Anterior cingulate cortex (tissue), 58 donors: ENCODE results near the gene NFE2L2.
A peak's percentile ranks its signal among the peaks of the same experiment; 100 is the strongest.
"Not testable (repeated sequence)": the region's sequence is repeated elsewhere in the genome, so short reads cannot be mapped to it uniquely, and the experiment has no call there.

Source experiments
- DNase-seq, 58 donors: peaks; one replicate each; lab custom pipeline; 2025; lab: John Stamatoyannopoulos, UW

NFE2L2 gene

DNA sequence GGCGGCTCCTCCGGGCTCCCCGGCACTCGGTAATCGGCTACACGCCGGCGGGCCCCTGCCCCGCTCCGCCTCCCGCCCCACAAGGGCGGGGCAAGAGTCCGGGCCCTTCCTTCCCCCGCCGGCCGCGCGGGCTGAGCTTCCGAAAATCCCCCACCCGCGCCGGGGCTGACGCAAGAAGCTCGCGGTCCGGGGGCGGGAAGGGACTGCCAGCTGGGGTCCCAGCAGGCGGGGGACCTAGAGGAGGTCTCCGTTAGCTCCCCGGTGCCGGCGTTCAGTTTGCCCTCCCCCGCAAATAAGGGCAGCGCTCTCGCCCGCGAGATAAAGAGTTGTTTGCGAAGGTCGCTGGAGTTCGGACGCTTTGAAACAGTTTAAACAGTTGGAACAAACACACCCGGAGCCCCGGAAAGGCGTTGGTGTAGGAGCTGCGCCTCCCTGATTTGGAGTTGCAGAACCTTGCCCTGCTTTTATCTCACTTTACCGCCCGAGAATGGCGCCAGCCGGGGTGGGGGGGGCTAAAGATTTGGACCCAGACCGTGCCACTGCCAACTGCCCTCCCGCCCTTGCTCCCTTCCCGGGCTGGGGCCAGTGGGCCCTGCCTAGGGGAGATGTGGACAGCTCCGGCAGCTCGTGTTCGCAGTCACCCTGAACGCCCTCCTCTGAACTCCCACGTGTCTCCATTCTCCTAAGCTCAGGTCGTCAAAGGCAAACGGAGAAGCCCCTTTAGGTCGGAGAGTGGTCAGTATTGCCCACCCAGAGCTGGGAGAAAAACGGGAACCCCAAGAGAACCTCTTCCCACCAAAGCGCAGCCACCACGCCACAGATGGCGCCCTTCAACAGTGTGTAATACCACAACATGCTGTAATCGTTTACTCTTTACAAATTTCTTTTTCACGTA is at the start of gene NFE2L2:
TSS of gene NFE2L2 (minus strand) at position 35 of the 895 bp plus-strand sequence. CDS start 151 bp downstream, outside the sequence.
- DNase-seq = peak; percentile 55 to 94 (median 86)

- no peak for DNase-seq
Observed at GRCh38 chr2:177314194-177314593, 49.7 kb upstream of the NFE2L2 start.

DNA sequence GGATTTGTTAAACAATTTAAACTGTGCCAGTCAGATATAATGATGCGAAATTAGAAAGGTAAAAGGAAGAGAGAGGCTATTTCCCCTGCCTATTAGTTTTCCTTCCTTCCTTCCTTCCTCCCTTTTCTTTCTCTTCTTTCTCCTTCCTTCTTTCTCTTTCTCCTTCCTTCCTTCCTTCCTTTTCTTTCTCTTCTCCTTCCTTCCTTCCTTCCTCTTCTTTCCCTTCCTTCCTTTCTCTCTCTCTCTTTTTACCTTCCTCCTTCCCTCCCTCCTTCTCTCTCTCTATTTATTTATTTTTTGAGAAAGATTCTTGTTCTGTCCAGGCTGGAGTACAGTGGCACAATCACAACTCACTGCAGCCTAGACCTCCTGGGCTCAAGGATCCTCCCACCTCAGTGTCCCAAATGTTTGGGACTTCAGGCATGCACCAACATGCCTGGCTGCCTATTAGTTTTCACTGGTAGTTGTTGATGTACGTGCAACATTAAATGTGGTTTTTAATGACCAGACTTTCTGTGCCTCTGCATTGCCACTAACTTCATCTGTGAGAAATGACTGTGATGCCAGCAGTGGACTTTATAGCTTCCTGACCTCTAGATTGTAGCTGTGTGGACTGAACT is 48.7 kb upstream of the NFE2L2 start:
- no peak for DNase-seq

DNA sequence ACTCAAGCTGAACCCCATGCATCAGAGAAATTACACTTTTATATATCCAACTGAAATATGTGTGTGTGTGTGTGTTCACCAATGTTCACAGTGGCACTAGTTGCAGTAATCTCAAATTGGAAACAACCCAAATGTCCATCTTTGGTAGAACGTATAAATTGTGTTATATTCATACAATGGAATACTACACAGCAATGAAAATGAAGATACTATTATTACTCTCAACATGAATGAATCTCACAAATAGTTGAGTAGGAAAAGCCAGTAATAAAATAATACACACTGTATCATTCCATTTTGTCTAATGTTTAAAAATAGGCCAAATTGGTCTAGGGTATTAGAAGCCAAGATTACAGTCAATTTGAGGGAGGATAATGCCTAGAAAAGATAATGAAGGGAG is 48.0 kb upstream of the NFE2L2 start:
- no peak for DNase-seq

DNA sequence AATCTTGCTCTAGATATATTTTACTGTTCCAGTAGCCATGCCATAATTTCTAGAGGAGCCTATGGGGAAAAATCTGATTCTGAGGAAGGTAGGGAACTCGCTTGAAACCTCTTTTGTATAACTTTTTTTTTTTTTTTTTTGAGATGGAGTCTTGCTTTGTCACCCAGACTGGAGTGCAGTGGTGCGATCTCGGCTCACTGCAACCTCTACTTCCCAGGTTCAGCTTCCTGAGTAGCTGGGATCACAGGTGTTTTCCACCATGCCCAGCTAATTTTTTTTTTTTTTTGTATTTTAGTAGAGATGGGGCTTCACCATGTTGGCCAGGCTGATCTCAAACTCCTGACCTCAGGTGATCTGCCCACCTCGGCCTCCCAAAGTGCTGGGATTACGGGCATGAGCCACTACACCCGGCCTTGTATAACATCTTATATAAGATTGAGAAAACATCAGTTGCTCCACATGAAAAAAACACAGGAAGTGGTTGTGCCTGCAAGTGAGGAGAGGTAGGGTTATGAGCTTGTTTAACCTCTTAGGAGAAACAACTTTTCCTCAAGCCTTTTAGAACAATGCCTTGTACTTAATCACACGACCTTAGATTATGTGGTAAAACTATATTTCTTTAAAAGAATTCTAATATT is 45.3 kb upstream of the NFE2L2 start:
- not testable (repeated sequence) for DNase-seq

DNA sequence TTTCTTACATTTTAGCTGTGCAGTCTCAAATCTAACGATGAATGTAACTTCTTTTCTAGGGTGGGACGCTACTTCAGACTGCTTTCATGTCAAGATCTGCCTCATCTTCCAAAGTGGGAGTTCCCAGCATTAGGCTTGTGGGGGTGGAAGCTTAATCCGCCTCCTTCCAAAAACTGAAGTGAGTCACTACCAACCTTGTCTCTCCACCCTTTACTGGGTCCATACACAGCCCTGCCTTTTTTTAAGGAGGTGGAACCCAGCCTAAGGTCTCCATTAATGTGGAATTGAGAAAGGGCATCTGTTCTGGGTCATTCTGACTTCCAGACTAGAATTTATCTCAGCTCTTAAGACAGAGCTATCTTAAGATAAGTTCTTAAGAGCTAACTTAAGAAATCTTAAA is 42.0 kb upstream of the NFE2L2 start:
- DNase-seq = no peak

DNA sequence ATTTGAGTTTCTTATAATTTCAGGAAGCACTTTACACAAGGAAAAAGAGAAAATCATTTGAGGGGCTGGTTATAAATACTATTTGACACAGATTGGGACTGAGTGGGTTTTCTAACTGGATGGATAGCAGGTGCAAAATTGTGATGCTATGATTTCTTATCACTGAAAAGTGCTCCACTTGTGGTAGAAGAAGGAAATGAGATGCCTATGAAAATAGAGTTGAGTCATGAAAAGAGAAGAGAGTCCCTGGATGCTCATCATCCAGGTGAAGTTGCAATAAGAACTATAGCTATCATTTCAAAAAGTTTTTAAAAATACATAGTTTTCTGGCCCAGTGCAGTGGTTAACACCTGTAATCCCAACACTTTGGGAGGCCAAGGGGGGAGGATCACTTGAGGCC is 39.4 kb upstream of the NFE2L2 start:
- no peak for DNase-seq

- DNase-seq = no peak
Observed at GRCh38 chr2:177302552-177302951, 38.0 kb upstream of the NFE2L2 start.

DNA sequence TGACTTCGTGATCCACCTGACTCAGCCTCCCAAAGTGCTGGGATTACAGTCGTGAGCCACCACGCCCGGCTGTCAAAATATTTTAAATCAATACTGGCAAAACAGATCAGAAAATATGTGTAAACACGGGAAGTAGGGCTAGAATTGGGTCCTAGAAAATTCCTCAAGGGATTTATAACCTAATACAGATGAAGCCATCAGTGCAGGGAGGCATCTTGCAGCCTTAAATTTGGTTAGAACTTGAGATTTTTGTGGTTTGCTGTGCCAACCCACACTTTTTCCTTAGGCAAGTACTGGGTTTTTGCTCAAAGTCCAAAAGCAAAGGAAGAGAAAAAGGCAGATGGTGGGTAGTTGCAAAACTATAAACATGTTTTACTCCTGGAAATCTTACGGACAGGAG is 33.7 kb upstream of the NFE2L2 start:
- DNase-seq = no peak

GRCh38 chr2:177296040-177296439 is 31.5 kb upstream of the NFE2L2 start:
- peak in 1 of 58 donors; percentile 1 for DNase-seq

- no peak for DNase-seq
Observed at GRCh38 chr2:177295484-177295883, 31.0 kb upstream of the NFE2L2 start.

DNA sequence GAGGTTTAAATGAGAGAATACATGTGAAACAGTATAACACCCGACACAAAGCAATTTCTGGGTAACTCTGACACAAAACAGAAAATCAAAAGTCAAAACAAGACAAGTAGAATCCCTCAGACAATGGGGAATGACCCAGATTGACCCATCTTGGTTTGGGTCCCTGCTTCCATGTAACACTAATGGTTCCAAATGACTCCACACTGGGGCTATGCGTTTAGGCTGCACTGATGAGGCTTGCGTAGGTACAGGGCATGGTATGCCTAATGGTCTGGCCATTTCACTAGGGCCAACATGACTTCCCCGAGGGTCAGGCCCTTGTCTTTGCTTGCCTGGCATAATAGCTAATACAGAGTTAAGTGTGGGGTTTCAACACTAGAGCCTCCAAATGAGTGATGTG is 27.2 kb upstream of the NFE2L2 start:
- DNase-seq = no peak

- DNase-seq = no peak
Observed at GRCh38 chr2:177289824-177290628, 25.5 kb upstream of the NFE2L2 start.

- DNase-seq = no peak
Observed at GRCh38 chr2:177287814-177288213, 23.3 kb upstream of the NFE2L2 start.

- no peak for DNase-seq
Observed at GRCh38 chr2:177285892-177286715, 21.6 kb upstream of the NFE2L2 start.

DNA sequence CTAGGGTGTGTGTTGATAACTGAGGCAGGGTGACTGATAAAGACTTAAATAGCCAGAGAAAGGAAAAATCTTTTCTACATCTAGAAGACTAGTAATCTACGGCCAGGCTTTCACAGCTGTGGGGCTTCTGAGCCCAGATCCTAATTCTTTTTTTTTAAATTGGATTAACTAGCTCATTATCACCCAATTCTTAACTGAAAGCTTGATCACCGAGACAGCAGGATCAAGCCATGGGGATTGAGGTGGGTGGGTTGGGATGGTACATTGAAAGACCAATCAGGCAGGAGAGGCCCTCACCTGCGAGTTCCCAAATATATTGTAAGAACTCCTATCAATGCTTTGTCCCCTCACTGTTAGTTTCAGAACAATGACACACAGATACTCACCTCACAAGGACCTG is 20.0 kb upstream of the NFE2L2 start:
- no peak for DNase-seq

DNA sequence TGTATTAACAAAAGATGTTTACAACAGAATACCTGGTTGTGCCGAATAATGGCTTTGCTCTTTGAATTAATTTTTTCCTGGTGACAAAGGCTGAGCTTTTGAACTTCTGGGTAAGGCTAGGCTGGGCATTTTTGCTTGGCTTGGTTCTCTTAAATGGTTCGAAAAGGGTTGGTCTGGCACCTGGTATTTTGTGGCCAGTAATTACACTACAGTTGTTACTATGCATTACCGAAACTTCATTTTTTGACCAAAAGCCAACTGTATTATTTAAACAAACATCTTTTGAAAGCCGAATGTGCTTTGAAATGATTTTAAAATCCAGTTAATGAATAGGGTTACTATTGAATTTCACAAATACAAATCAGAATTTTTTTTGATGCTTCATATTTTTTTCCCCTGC is 19.4 kb upstream of the NFE2L2 start:
- no peak for DNase-seq

GRCh38 chr2:177282787-177283572 is 18.5 kb upstream of the NFE2L2 start:
- no peak for DNase-seq

GRCh38 chr2:177282181-177282641 is 17.7 kb upstream of the NFE2L2 start:
- DNase-seq = peak in 4 of 58 donors; percentile 3 to 17 (median 10)
